ENCODE results near the gene SPDYC. TPM values are rescaled to one million over a fixed set of nuclear protein-coding genes. Genes with fewer than 3 reads are reported as not detected.

Gene SPDYC
- total RNA-seq, 2 donors from 2014 or later, result not detected

GRCh38 chr11:65212226-65212801, 42.3 kb downstream of the SPDYC start:
- DNase-seq (ENCODE audit: low spot score), result no peak
- WGBS, result 64% methylated on average over 13 of the region's 13 CpGs
- Histone ChIP-seq H3K4me3 (no peak overlapping the region), H3K36me3 (peaks cover 0 to 30% of the 10 kb centered on the region in 2 donors), H3K4me1 (replicated peaks) (no peaks in the 10 kb centered on the region), H3K27me3 (replicated peaks; ENCODE audit: insufficient read depth) (no peaks in the 10 kb centered on the region), H3K9me3 (no peaks in the 10 kb centered on the region), H3K27ac (no peak overlapping the region)
- intact Hi-C loops (cut with DNase I), result no loop called here
- TF ChIP-seq POLR2AphosphoS5 (IDR thresholded peaks at IDR 0.05) (no peak), POLR2A (IDR thresholded peaks at IDR 0.05) (no peak), CTCF (IDR thresholded peaks at IDR 0.05) (no peak)

- DNase-seq (ENCODE audit: low spot score), result no peak
- no peak overlapping the region for H3K4me3 ChIP-seq
- intact Hi-C loops (cut with DNase I), result no loop called here
- 56% methylated on average over 26 of the region's 26 CpGs for WGBS
- H3K36me3 ChIP-seq, result peaks cover 0 to 25% of the 10 kb centered on the region in 2 donors
- no peak overlapping the region for H3K27ac ChIP-seq
- TF ChIP-seq POLR2A (IDR thresholded peaks at IDR 0.05) (no peak), CTCF (IDR thresholded peaks at IDR 0.05) (no peak), POLR2AphosphoS5 (IDR thresholded peaks at IDR 0.05) (no peak)
- H3K9me3 ChIP-seq, result no peaks in the 10 kb centered on the region
- H3K27me3 ChIP-seq (replicated peaks; ENCODE audit: insufficient read depth), result no peaks in the 10 kb centered on the region
- H3K4me1 ChIP-seq (replicated peaks), result no peaks in the 10 kb centered on the region
These were observed 43.5 kb downstream of the SPDYC start for GRCh38 chr11:65213322-65214211.

DNA sequence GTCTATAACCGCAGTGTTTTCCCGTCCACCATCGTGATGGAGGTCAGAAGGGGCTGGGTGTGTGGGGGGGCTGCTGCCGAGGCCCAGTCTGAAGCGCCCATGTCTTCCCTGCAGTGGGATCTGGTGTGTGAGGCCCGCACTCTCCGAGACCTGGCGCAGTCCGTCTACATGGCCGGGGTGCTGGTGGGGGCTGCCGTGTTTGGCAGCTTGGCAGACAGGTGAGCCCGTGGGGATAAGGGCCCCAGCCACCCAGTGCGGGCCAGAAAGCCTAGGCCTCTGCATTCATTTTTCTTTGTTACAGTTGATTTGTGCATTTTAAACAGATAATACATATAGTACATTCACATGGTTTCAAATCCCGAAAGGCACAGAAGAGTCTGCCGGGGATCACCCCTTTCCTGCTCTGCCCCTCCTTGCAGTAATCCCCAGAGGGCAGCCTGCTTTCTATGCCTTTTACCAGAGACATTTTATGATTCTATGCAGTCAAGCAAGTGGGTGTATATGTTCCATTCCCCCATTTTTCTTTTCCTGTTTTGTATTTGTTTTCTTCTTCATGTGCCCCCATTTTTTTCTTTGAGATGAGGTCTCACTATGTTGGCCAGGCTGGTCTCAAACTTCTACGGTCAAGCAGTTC, 44.3 kb downstream of the SPDYC start:
- Histone ChIP-seq H3K36me3 (peaks cover 0 to 23% of the 10 kb centered on the region in 2 donors), H3K4me1 (replicated peaks) (no peaks in the 10 kb centered on the region), H3K27me3 (replicated peaks; ENCODE audit: insufficient read depth) (no peaks in the 10 kb centered on the region), H3K4me3 (no peak overlapping the region), H3K27ac (no peak overlapping the region), H3K9me3 (no peaks in the 10 kb centered on the region)
- TF ChIP-seq POLR2A (IDR thresholded peaks at IDR 0.05) (no peak), CTCF (IDR thresholded peaks at IDR 0.05) (no peak), POLR2AphosphoS5 (IDR thresholded peaks at IDR 0.05) (no peak)
- WGBS, result 71% methylated on average over 16 of the region's 16 CpGs
- DNase-seq (ENCODE audit: low spot score), result no peak
- intact Hi-C loops (cut with DNase I), result no loop called here

GRCh38 chr11:65215441-65216076, 45.5 kb downstream of the SPDYC start:
- no peak overlapping the region for H3K27ac ChIP-seq
- DNase-seq (ENCODE audit: low spot score), result no peak
- H3K36me3 ChIP-seq, result peaks cover 0 to 12% of the 10 kb centered on the region in 2 donors
- H3K4me1 ChIP-seq (replicated peaks), result no peaks in the 10 kb centered on the region
- no peaks in the 10 kb centered on the region for H3K9me3 ChIP-seq
- intact Hi-C loops (cut with DNase I), result no loop called here
- no peaks in the 10 kb centered on the region for H3K27me3 ChIP-seq (replicated peaks; ENCODE audit: insufficient read depth)
- no peak overlapping the region for H3K4me3 ChIP-seq
- TF ChIP-seq POLR2AphosphoS5 (IDR thresholded peaks at IDR 0.05) (no peak), CTCF (IDR thresholded peaks at IDR 0.05) (no peak), POLR2A (IDR thresholded peaks at IDR 0.05) (no peak)
- 92% methylated on average over 24 of the region's 24 CpGs for whole genome bisulfite sequencing
